Liver (tissue), 9 donors: ENCODE results near the gene RPL34. TPM values are rescaled to one million over a fixed set of nuclear protein-coding genes. Genes with fewer than 3 reads are reported as not detected.

Experiments used
- DNase-seq: peaks from one replicate; pipeline ENCODE4 v3.0.0-alpha.2; 2017; ENCODE audit warnings: low spot score
- H3K27ac ChIP-seq, 2 donors: one replicate each; pipeline ENCODE4 v1.7.0; 2013; ENCODE audit warnings: inconsistent platforms in 2 of 2, low read length in 2 of 2, control low read depth in 1 of 2, low read depth in 1 of 2, mild to moderate bottlenecking in 1 of 2
- H3K27me3 ChIP-seq, 4 donors: one replicate each; pipeline versions ENCODE4 v1.6.1 to v1.7.0; 2013; ENCODE audit warnings: low read length in 3 of 4, inconsistent platforms in 1 of 4, mild to moderate bottlenecking in 1 of 4, moderate library complexity in 1 of 4; ENCODE audit not compliant: control insufficient read depth in 4 of 4, insufficient read depth in 4 of 4
- H3K36me3 ChIP-seq, 4 donors: one replicate each; pipeline versions ENCODE4 v1.6.1 to v1.7.0; 2013; ENCODE audit warnings: low read length in 3 of 4, mild to moderate bottlenecking in 3 of 4, low read depth in 1 of 4, moderate library complexity in 1 of 4; ENCODE audit not compliant: control insufficient read depth in 4 of 4, insufficient read depth in 3 of 4
- H3K4me1 ChIP-seq, 4 donors: one replicate each; pipeline versions ENCODE4 v1.6.1 to v1.7.0; 2013; ENCODE audit warnings: low read length in 3 of 4, mild to moderate bottlenecking in 3 of 4, moderate library complexity in 1 of 4; ENCODE audit not compliant: control insufficient read depth in 4 of 4, insufficient read depth in 4 of 4
- H3K4me3 ChIP-seq, 3 donors: one replicate each; pipeline versions ENCODE4 v1.6.1 to v1.7.0; 2013; ENCODE audit warnings: low read length in 3 of 3, control low read depth in 1 of 3, low read depth in 1 of 3, mild to moderate bottlenecking in 1 of 3
- H3K9ac ChIP-seq, 2 donors: one replicate each; pipeline ENCODE4 v1.7.0; 2013; ENCODE audit warnings: low read length in 2 of 2, mild to moderate bottlenecking in 2 of 2, moderate library complexity in 2 of 2, control low read depth in 1 of 2, low read depth in 1 of 2
- H3K9me3 ChIP-seq, 4 donors: one replicate each; pipeline versions ENCODE4 v1.6.1 to v1.7.0; 2013; ENCODE audit warnings: low read length in 3 of 4; ENCODE audit not compliant: control insufficient read depth in 4 of 4
- CTCF ChIP-seq: fragments of 150-350 bp; IDR thresholded peaks from 2 replicates; pipeline ENCODE4 v1.5.1; 2017; ENCODE audit warnings: improper control_type of control experiment, low read depth, low read length; ENCODE audit not compliant: missing input control
- EGR1 ChIP-seq, 2 donors: IDR thresholded peaks; 2 replicates each; pipeline ENCODE4 v1.6.1; 2016 to 2018; ENCODE audit warnings: antibody characterized with exemption in 2 of 2, low read depth in 2 of 2
- FOXA1 ChIP-seq: IDR thresholded peaks from 2 replicates; pipeline ENCODE4 v1.6.1; 2016; ENCODE audit warnings: antibody characterized with exemption
- FOXA2 ChIP-seq: IDR thresholded peaks from 2 replicates; pipeline ENCODE4 v1.6.1; 2016; ENCODE audit warnings: antibody characterized with exemption
- GABPA ChIP-seq, 2 donors: IDR thresholded peaks in 1 of 2; conservative IDR thresholded peaks in 1 of 2; 2 replicates each; pipeline ENCODE4 v1.6.1; 2016; ENCODE audit warnings: antibody characterized with exemption in 2 of 2, mild to moderate bottlenecking in 1 of 2, moderate library complexity in 1 of 2
- HNF4A ChIP-seq, 2 donors: conservative IDR thresholded peaks; 2 replicates each; pipeline ENCODE4 v1.6.1; 2016; ENCODE audit warnings: antibody characterized with exemption in 2 of 2, mild to moderate bottlenecking in 2 of 2
- HNF4G ChIP-seq: IDR thresholded peaks from 2 replicates; pipeline ENCODE4 v1.6.1; 2016; ENCODE audit warnings: antibody characterized with exemption
- JUND ChIP-seq, 2 donors: IDR thresholded peaks; 2 replicates each; pipeline ENCODE4 v1.6.1; 2016; ENCODE audit warnings: antibody characterized with exemption in 2 of 2
- MAX ChIP-seq: IDR thresholded peaks from 2 replicates; pipeline ENCODE4 v1.6.1; 2016; ENCODE audit warnings: antibody characterized with exemption
- NR2F2 ChIP-seq: IDR thresholded peaks from 2 replicates; pipeline ENCODE4 v1.6.1; 2016; ENCODE audit warnings: antibody characterized with exemption
- RAD21 ChIP-seq, 2 donors: IDR thresholded peaks; 2 replicates each; pipeline ENCODE4 v1.6.1; 2016; ENCODE audit warnings: antibody characterized with exemption in 2 of 2, mild to moderate bottlenecking in 2 of 2
- REST ChIP-seq: IDR thresholded peaks from 2 replicates; pipeline ENCODE4 v1.6.1; 2016; ENCODE audit warnings: antibody characterized with exemption, mild to moderate bottlenecking
- RXRA ChIP-seq, 2 donors: IDR thresholded peaks; 2 replicates each; pipeline ENCODE4 v1.6.1; 2017 to 2018; ENCODE audit warnings: antibody characterized with exemption in 2 of 2, mild to moderate bottlenecking in 1 of 2
- SP1 ChIP-seq: IDR thresholded peaks from 2 replicates; pipeline ENCODE4 v1.6.1; 2018; ENCODE audit warnings: antibody characterized with exemption, mild to moderate bottlenecking
- TAF1 ChIP-seq: conservative IDR thresholded peaks from 2 replicates; pipeline ENCODE4 v1.6.1; 2016; ENCODE audit warnings: antibody characterized with exemption, mild to moderate bottlenecking
- YY1 ChIP-seq: IDR thresholded peaks from 2 replicates; pipeline ENCODE4 v1.6.1; 2016; ENCODE audit warnings: antibody characterized with exemption, mild to moderate bottlenecking
- WGBS: extraction: QIAGEN DNeasy Blood & Tissue Kit; methylation state at CpG from one replicate; pipeline ENCODE4 v1.1.7; 2013; 5-methylcytosine and 5-hydroxymethylcytosine counted together
- polyA plus RNA-seq, 2 donors: library from polyadenylated mRNA; stranded (reverse) in 1 of 2; unstranded in 1 of 2; fragments of 200-250 nt in 1 of 2; fragments of >200 nt in 1 of 2; fragmentation: Nextera tagmentation in 1 of 2; extraction: Ambion mirVana in 1 of 2; gene quantifications; one replicate each; pipeline versions ENCODE4 v1.2.1 to v1.2.3, GENCODE V29; 2013 to 2015
- total RNA-seq, 2 donors: library from RNA; depleted of rRNA; stranded (reverse); fragments of >200 nt; gene quantifications; one replicate each; pipeline ENCODE4 v1.2.3, GENCODE V29; 2014
- TF ChIP-seq, protein P1 (sequence below): IDR thresholded peaks from 2 replicates; pipeline ENCODE4 v1.6.1; 2016; ENCODE audit warnings: antibody characterized with exemption
- TF ChIP-seq, protein P2 (sequence below): IDR thresholded peaks from 2 replicates; pipeline ENCODE4 v1.6.1; 2016; ENCODE audit warnings: antibody characterized with exemption
- donor health status: healthy.
- donor health status: healthy.
- donor health status: healthy.
- donor health status: healthy.
- donor health status: healthy.

RPL34 gene
- total and polyA plus RNA-seq, 4 donors = 138 to 1,016 (median 510) TPM

- no peak overlapping the region for H3K4me3 ChIP-seq
- no peak for DNase-seq
- WGBS = 97% methylated on average over 1 of the region's 1 CpG
Observed at GRCh38 chr4:108644237-108644636, 23.9 kb downstream of the RPL34 start.

More at GRCh38 chr4:108644237-108644636, 23.9 kb downstream of the RPL34 start:
- Histone ChIP-seq H3K27ac (no peak overlapping the region), H3K27me3 (no peaks in the 10 kb centered on the region), H3K9me3 (no peaks in the 10 kb centered on the region), H3K36me3 (peaks cover 0 to 3% (median 0%) of the 10 kb centered on the region in 4 donors), H3K4me1 (no peaks in the 10 kb centered on the region), H3K9ac (no peak overlapping the region)
- no peak for TF ChIP-seq HNF4G
- no peak for TF ChIP-seq EGR1 (IDR thresholded peaks at IDR 0.05; ENCODE audit: low read depth in 2 of 2)
- TF ChIP-seq CTCF = no peak
- TF ChIP-seq TAF1 = no peak
- TF ChIP-seq, protein P1, sequence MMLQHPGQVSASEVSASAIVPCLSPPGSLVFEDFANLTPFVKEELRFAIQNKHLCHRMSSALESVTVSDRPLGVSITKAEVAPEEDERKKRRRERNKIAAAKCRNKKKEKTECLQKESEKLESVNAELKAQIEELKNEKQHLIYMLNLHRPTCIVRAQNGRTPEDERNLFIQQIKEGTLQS = no peak
- TF ChIP-seq HNF4A (conservative IDR thresholded peaks at IDR 0.05) = no peak
- no peak for TF ChIP-seq RAD21 (IDR thresholded peaks at IDR 0.05)
- TF ChIP-seq RXRA (IDR thresholded peaks at IDR 0.05) = no peak
- TF ChIP-seq GABPA (IDR thresholded peaks at IDR 0.05 in 1 of 2, conservative IDR thresholded peaks at IDR 0.05 in 1 of 2) = no peak
- TF ChIP-seq FOXA2 = no peak
- TF ChIP-seq, protein P2, sequence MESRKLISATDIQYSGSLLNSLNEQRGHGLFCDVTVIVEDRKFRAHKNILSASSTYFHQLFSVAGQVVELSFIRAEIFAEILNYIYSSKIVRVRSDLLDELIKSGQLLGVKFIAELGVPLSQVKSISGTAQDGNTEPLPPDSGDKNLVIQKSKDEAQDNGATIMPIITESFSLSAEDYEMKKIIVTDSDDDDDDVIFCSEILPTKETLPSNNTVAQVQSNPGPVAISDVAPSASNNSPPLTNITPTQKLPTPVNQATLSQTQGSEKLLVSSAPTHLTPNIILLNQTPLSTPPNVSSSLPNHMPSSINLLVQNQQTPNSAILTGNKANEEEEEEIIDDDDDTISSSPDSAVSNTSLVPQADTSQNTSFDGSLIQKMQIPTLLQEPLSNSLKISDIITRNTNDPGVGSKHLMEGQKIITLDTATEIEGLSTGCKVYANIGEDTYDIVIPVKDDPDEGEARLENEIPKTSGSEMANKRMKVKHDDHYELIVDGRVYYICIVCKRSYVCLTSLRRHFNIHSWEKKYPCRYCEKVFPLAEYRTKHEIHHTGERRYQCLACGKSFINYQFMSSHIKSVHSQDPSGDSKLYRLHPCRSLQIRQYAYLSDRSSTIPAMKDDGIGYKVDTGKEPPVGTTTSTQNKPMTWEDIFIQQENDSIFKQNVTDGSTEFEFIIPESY = no peak
- no peak for TF ChIP-seq SP1
- no peak for TF ChIP-seq YY1
- TF ChIP-seq JUND (IDR thresholded peaks at IDR 0.05) = no peak
- TF ChIP-seq NR2F2 = no peak
- TF ChIP-seq FOXA1 = no peak
- TF ChIP-seq REST = no peak
- TF ChIP-seq MAX = no peak
